Measurements from ENCODE around the gene ZNF837.

DNA sequence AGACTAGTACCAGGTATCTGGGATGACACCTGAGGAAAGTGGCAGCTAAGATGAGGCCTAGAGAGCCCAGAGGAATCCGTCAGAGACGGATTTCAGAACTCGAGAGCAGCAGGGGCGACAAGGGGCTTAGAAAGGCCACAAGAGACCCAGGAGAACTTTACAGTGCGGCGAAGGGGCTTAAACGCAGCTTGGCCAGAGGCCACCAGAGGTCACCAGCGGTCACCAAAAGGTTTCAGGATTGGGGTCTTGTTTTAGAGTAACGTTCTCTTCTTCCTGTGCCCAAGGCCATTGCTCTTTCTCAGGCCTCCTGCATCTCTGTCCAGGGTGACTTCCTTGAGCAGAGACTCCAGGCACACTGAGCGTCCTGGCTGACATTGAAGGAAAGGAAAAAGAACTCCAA, 51.8 kb downstream of the ZNF837 start:
- TF ChIP-seq EZH2 (IDR thresholded peaks at IDR 0.05; ENCODE audit: borderline replicate concordance, insufficient read depth, low read depth, low read length, poor library complexity, severe bottlenecking) = no peak
- TF ChIP-seq, protein P1, sequence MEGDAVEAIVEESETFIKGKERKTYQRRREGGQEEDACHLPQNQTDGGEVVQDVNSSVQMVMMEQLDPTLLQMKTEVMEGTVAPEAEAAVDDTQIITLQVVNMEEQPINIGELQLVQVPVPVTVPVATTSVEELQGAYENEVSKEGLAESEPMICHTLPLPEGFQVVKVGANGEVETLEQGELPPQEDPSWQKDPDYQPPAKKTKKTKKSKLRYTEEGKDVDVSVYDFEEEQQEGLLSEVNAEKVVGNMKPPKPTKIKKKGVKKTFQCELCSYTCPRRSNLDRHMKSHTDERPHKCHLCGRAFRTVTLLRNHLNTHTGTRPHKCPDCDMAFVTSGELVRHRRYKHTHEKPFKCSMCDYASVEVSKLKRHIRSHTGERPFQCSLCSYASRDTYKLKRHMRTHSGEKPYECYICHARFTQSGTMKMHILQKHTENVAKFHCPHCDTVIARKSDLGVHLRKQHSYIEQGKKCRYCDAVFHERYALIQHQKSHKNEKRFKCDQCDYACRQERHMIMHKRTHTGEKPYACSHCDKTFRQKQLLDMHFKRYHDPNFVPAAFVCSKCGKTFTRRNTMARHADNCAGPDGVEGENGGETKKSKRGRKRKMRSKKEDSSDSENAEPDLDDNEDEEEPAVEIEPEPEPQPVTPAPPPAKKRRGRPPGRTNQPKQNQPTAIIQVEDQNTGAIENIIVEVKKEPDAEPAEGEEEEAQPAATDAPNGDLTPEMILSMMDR (IDR thresholded peaks at IDR 0.05) = no peak
